HUES48 (cell line): ENCODE data around the gene RAB24.
"Not testable (repeated sequence)": the region's sequence is repeated elsewhere in the genome, so short reads cannot be mapped to it uniquely, and the experiment has no call there.

Experiments
- H3K27ac ChIP-seq: one replicate; pipeline ENCODE4 v1.7.0; 2013; ENCODE audit warnings: low read depth, low read length, inconsistent platforms
- H3K27me3 ChIP-seq: 2 replicates; pipeline ENCODE4 v1.6.1; 2013; ENCODE audit warnings: mild to moderate bottlenecking, low read length; ENCODE audit not compliant: control insufficient read depth, insufficient read depth
- H3K36me3 ChIP-seq: 2 replicates; pipeline ENCODE4 v1.6.1; 2013; ENCODE audit warnings: low read length; ENCODE audit not compliant: control insufficient read depth, insufficient read depth
- H3K4me1 ChIP-seq: 2 replicates; pipeline ENCODE4 v1.6.1; 2013; ENCODE audit warnings: mild to moderate bottlenecking, low read length; ENCODE audit not compliant: control insufficient read depth, insufficient read depth
- H3K4me3 ChIP-seq: 2 replicates; pipeline ENCODE4 v1.5.1; 2013; ENCODE audit warnings: mild to moderate bottlenecking, low read depth, low read length
- H3K9ac ChIP-seq: 2 replicates; pipeline ENCODE4 v1.6.1; 2013; ENCODE audit warnings: mild to moderate bottlenecking, low read depth, low read length, moderate library complexity
- H3K9me3 ChIP-seq: 2 replicates; pipeline ENCODE4 v1.6.1; 2013; ENCODE audit warnings: low read length; ENCODE audit not compliant: control insufficient read depth, insufficient read depth

The RAB24 gene

GRCh38 chr5:177309351-177310191, 6.1 kb upstream of the RAB24 start:
- Histone ChIP-seq H3K9ac (no peak overlapping the region), H3K27me3 (no peaks in the 10 kb centered on the region), H3K36me3 (peaks cover 24% of the 10 kb centered on the region), H3K27ac (no peak overlapping the region), H3K4me3 (no peak overlapping the region), H3K4me1 (peaks cover 9% of the 10 kb centered on the region; the same call in 1 of the 2 replicates), H3K9me3 (no peaks in the 10 kb centered on the region)

- H3K9ac ChIP-seq: no peak overlapping the region
- H3K9me3 ChIP-seq: no peaks in the 10 kb centered on the region
- H3K4me1 ChIP-seq: peaks cover 9% of the 10 kb centered on the region; the same call in 1 of the 2 replicates
- peaks cover 25% of the 10 kb centered on the region for H3K36me3 ChIP-seq
- H3K4me3 ChIP-seq: no peak overlapping the region
- H3K27me3 ChIP-seq: no peaks in the 10 kb centered on the region
- H3K27ac ChIP-seq: no peak overlapping the region
These were observed 5.2 kb upstream of the RAB24 start for GRCh38 chr5:177308740-177309139.

- Histone ChIP-seq H3K36me3 (peaks cover 25% of the 10 kb centered on the region), H3K27ac (no peak overlapping the region), H3K9me3 (no peaks in the 10 kb centered on the region), H3K27me3 (no peaks in the 10 kb centered on the region), H3K9ac (no peak overlapping the region), H3K4me1 (peaks cover 9% of the 10 kb centered on the region; the same call in 1 of the 2 replicates), H3K4me3 (no peak overlapping the region)
These were observed 4.2 kb upstream of the RAB24 start for GRCh38 chr5:177307544-177308363.

GRCh38 chr5:177306674-177307543, 3.4 kb upstream of the RAB24 start:
- peaks cover 9% of the 10 kb centered on the region; the same call in 1 of the 2 replicates for H3K4me1 ChIP-seq
- no peak overlapping the region for H3K4me3 ChIP-seq
- no peaks in the 10 kb centered on the region for H3K9me3 ChIP-seq
- H3K36me3 ChIP-seq: peaks cover 25% of the 10 kb centered on the region
- H3K27me3 ChIP-seq: no peaks in the 10 kb centered on the region
- no peak overlapping the region for H3K9ac ChIP-seq
- no peak overlapping the region for H3K27ac ChIP-seq

- H3K9me3 ChIP-seq, H3K27me3 ChIP-seq, H3K9ac ChIP-seq, H3K4me3 ChIP-seq, H3K4me1 ChIP-seq, H3K27ac ChIP-seq: not testable (repeated sequence)
- H3K36me3 ChIP-seq: peaks cover 31% of the 10 kb centered on the region
These were observed 2.7 kb upstream of the RAB24 start for GRCh38 chr5:177306103-177306640.

GRCh38 chr5:177304392-177305119, 1.0 kb upstream of the RAB24 start:
- Histone ChIP-seq H3K4me1 (0 out of 2 replicates have a peak, but pooled peaks cover 2% of the 10 kb centered on the region), H3K27ac (peak overlapping the region; percentile 76), H3K9me3 (no peaks in the 10 kb centered on the region)

GRCh38 chr5:177303925-177304391, 439 bp upstream of the RAB24 start:
- Histone ChIP-seq H3K36me3 (peaks cover 33% of the 10 kb centered on the region), H3K4me3 (peak overlapping the region; percentile 96), H3K27me3 (no peaks in the 10 kb centered on the region), H3K9me3 (no peaks in the 10 kb centered on the region), H3K27ac (peak overlapping the region; percentile 76), H3K9ac (peak overlapping the region; percentile 82), H3K4me1 (0 out of 2 replicates have a peak, but pooled peaks cover 2% of the 10 kb centered on the region)

More at GRCh38 chr5:177304392-177305119, 1.0 kb upstream of the RAB24 start:
- peak overlapping the region; percentile 96 for H3K4me3 ChIP-seq
- peaks cover 33% of the 10 kb centered on the region for H3K36me3 ChIP-seq
- peak overlapping the region; percentile 82 for H3K9ac ChIP-seq
- H3K27me3 ChIP-seq: no peaks in the 10 kb centered on the region

- peaks cover 42% of the 10 kb centered on the region for H3K36me3 ChIP-seq
- H3K27me3 ChIP-seq: no peaks in the 10 kb centered on the region
- H3K4me1 ChIP-seq: peaks cover 6% of the 10 kb centered on the region; the same call in 1 of the 2 replicates
- H3K9ac ChIP-seq: no peak overlapping the region
- no peak overlapping the region for H3K27ac ChIP-seq
- H3K4me3 ChIP-seq: peak overlapping the region; percentile 96
- no peaks in the 10 kb centered on the region for H3K9me3 ChIP-seq
These were observed 987 bp downstream of the RAB24 start for GRCh38 chr5:177302354-177303110.

GRCh38 chr5:177301503-177302165, 1.9 kb downstream of the RAB24 start:
- H3K36me3 ChIP-seq: peaks cover 46% of the 10 kb centered on the region
- no peak overlapping the region for H3K27ac ChIP-seq
- H3K4me1 ChIP-seq: peaks cover 6% of the 10 kb centered on the region; the same call in 1 of the 2 replicates
- H3K27me3 ChIP-seq: no peaks in the 10 kb centered on the region
- H3K9me3 ChIP-seq: no peaks in the 10 kb centered on the region
- H3K4me3 ChIP-seq: no peak overlapping the region
- no peak overlapping the region for H3K9ac ChIP-seq
